Measurements from ENCODE around the gene SEMA5B. TPM values are rescaled to one million over a fixed set of nuclear protein-coding genes. Genes with fewer than 3 reads are reported as not detected.

Gene SEMA5B
- total RNA-seq, 1 donor from 2014 or later = not detected

GRCh38 chr3:123058505-123058904, 30.9 kb upstream of the SEMA5B start:
- no peak for ATAC-seq

- no peak for ATAC-seq
Measured at GRCh38 chr3:123055352-123055751, 27.8 kb upstream of the SEMA5B start.

GRCh38 chr3:123054931-123055330, 27.4 kb upstream of the SEMA5B start:
- ATAC-seq = no peak

GRCh38 chr3:123054109-123054778, 26.7 kb upstream of the SEMA5B start:
- no peak for ATAC-seq

GRCh38 chr3:123053107-123053506, 25.5 kb upstream of the SEMA5B start:
- ATAC-seq = no peak

GRCh38 chr3:123050666-123051065, 23.1 kb upstream of the SEMA5B start:
- ATAC-seq = no peak

- no peak for ATAC-seq
Measured at GRCh38 chr3:123048480-123049237, 21.1 kb upstream of the SEMA5B start.

- no peak for ATAC-seq
Measured at GRCh38 chr3:123047062-123047319, 19.4 kb upstream of the SEMA5B start.

GRCh38 chr3:123046262-123047061, 18.9 kb upstream of the SEMA5B start:
- ATAC-seq = no peak

GRCh38 chr3:123044981-123045763, 17.6 kb upstream of the SEMA5B start:
- ATAC-seq = no peak

GRCh38 chr3:123042413-123042812, 14.8 kb upstream of the SEMA5B start:
- no peak for ATAC-seq

- no peak for ATAC-seq
Measured at GRCh38 chr3:123039178-123039577, 11.6 kb upstream of the SEMA5B start.

GRCh38 chr3:123038751-123039150, 11.2 kb upstream of the SEMA5B start:
- no peak for ATAC-seq

GRCh38 chr3:123037015-123037375, 9.4 kb upstream of the SEMA5B start:
- ATAC-seq = no peak

- ATAC-seq = peak; percentile 80
Measured at GRCh38 chr3:123036352-123037014, 8.9 kb upstream of the SEMA5B start.

- ATAC-seq = no peak
Measured at GRCh38 chr3:123034996-123035395, 7.4 kb upstream of the SEMA5B start.

- ATAC-seq = no peak
Measured at GRCh38 chr3:123034120-123034519, 6.6 kb upstream of the SEMA5B start.

GRCh38 chr3:123032057-123032456, 4.5 kb upstream of the SEMA5B start:
- no peak for ATAC-seq

GRCh38 chr3:123031051-123031450, 3.5 kb upstream of the SEMA5B start:
- ATAC-seq = no peak

- ATAC-seq = peak; percentile 12
Measured at GRCh38 chr3:123028233-123028828, 768 bp upstream of the SEMA5B start.

GRCh38 chr3:123026565-123027291, 835 bp downstream of the SEMA5B start:
- peak; percentile 14 for ATAC-seq
